Measurements from ENCODE around the gene SELENOO. TPM values are rescaled to one million over a fixed set of nuclear protein-coding genes. Genes with fewer than 3 reads are reported as not detected.

Gene SELENOO
- total RNA-seq, 1 donor from 2014 or later, result 4.7 TPM

DNA sequence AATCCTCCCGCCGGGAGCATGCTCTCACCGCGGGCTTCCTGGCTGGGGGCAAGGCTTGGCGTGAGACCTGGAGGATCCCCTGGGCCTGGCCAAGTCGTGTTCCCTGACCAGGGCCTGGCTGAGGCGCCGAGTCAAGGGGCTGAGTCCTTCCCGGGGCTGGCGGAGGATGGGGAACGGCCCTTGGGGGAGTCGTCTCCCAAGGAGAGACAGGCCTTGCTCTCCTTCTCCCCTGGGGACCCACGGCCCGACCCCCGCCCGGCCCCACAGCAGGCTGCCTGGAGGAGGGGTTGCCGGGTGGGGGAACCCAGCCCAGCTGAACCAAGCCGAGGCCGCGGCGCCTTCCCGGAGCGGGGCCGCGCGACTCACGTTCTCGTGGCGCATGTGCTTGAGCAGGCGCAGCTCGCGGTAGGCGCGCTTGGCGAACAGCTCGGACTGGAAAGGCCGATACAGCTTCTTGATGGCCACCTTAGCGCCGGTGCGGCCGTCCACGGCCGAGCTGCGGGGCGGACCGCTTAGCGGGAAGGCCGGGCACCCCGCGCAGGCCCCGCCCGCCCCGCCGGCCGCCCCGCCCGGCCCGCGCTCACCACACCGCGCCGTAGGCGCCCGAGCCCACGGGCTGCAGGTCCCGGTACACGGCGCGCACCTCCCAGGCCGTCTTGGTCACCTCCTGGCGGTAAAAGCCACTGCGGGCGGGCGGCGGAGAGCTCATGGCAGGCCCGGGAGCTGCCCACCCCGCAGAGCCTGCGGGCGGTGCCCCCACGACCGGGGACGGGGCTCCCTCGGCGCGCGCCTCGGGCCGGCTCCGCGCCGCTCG, 60.2 kb downstream of the SELENOO start:
- Histone ChIP-seq H3K36me3 (ENCODE audit: control insufficient read depth in 3 of 3, insufficient read depth in 3 of 3, low read length in 3 of 3) (peaks cover 3 to 8% (median 6%) of the 10 kb centered on the region in 3 donors), H3K4me3 (ENCODE audit: low read length in 3 of 3) (peak overlapping the region; percentile 69 to 80 (median 78)), H3K4me1 (ENCODE audit: control insufficient read depth in 3 of 3, insufficient read depth in 3 of 3, low read length in 3 of 3) (peaks cover 48 to 60% (median 57%) of the 10 kb centered on the region in 3 donors), H3K27ac (ENCODE audit: low read depth, low read length) (peak overlapping the region; percentile 92), H3K9me3 (ENCODE audit: control insufficient read depth in 3 of 3, low read length in 3 of 3) (no peaks in the 10 kb centered on the region), H3K9ac (ENCODE audit: low read depth in 1 of 3, low read length in 3 of 3) (peak overlapping the region; percentile 84 to 91 (median 87)), H3K27me3 (ENCODE audit: control insufficient read depth in 3 of 3, insufficient read depth in 3 of 3, low read length in 3 of 3) (no peaks in the 10 kb centered on the region)

GRCh38 chr22:50261615-50262459, 61.0 kb downstream of the SELENOO start, which contains the start of gene MAPK12:
Gene MAPK12, minus strand, starts transcription at chr22:50261683. Its CDS starts 174 bp downstream, at chr22:50261509.
- H3K9ac ChIP-seq (ENCODE audit: low read depth in 1 of 3, low read length in 3 of 3), result peak within 1 kb of the TSS; percentile 84 to 91 (median 87)
- H3K27ac ChIP-seq (ENCODE audit: low read depth, low read length), result peak within 1 kb of the TSS; percentile 92
- peaks cover 0 to 4% (median 0%) of the 10 kb centered on the region in 3 donors for H3K36me3 ChIP-seq (ENCODE audit: control insufficient read depth in 3 of 3, insufficient read depth in 3 of 3, low read length in 3 of 3)
- H3K9me3 ChIP-seq (ENCODE audit: control insufficient read depth in 3 of 3, low read length in 3 of 3), result no peaks in the 10 kb centered on the region
- peaks cover 39 to 59% (median 53%) of the 10 kb centered on the region in 3 donors for H3K4me1 ChIP-seq (ENCODE audit: control insufficient read depth in 3 of 3, insufficient read depth in 3 of 3, low read length in 3 of 3)
- H3K4me3 ChIP-seq (ENCODE audit: low read length in 3 of 3), result peak within 1 kb of the TSS; percentile 69 to 80 (median 78)
- H3K27me3 ChIP-seq (ENCODE audit: control insufficient read depth in 3 of 3, insufficient read depth in 3 of 3, low read length in 3 of 3), result no peaks in the 10 kb centered on the region

DNA sequence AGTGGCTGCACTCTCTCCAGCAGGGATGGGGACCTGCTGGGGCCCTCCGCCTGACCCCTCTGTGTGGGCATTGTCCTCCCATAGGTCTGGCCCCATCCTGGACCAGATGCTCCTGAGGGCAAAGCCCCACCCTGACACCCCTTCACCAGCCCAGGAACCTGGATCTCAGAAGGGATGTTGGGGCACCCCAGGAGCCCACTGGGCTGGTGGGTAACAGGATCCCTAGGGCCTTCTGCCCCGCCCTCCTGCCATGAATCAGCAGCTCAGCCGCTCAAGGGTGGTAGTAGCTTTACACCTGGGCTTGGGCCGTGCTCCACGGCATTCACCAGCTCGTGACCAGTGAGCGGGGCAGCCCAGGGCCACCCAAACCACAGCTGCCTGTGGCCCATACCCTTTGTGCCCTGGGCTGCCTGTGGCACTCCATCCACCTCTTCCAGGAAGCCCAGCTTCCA, 61.7 kb downstream of the SELENOO start:
- Histone ChIP-seq H3K4me1 (ENCODE audit: control insufficient read depth in 3 of 3, insufficient read depth in 3 of 3, low read length in 3 of 3) (peaks cover 33 to 59% (median 53%) of the 10 kb centered on the region in 3 donors), H3K9ac (ENCODE audit: low read depth in 1 of 3, low read length in 3 of 3) (peak overlapping the region; percentile 5 to 81 (median 73)), H3K27ac (ENCODE audit: low read depth, low read length) (peak overlapping the region; percentile 88), H3K27me3 (ENCODE audit: control insufficient read depth in 3 of 3, insufficient read depth in 3 of 3, low read length in 3 of 3) (no peaks in the 10 kb centered on the region), H3K36me3 (ENCODE audit: control insufficient read depth in 3 of 3, insufficient read depth in 3 of 3, low read length in 3 of 3) (peaks cover 0 to 4% (median 0%) of the 10 kb centered on the region in 3 donors), H3K9me3 (ENCODE audit: control insufficient read depth in 3 of 3, low read length in 3 of 3) (no peaks in the 10 kb centered on the region), H3K4me3 (ENCODE audit: low read length in 3 of 3) (peak overlapping the region; percentile 38 to 67 (median 58))

DNA sequence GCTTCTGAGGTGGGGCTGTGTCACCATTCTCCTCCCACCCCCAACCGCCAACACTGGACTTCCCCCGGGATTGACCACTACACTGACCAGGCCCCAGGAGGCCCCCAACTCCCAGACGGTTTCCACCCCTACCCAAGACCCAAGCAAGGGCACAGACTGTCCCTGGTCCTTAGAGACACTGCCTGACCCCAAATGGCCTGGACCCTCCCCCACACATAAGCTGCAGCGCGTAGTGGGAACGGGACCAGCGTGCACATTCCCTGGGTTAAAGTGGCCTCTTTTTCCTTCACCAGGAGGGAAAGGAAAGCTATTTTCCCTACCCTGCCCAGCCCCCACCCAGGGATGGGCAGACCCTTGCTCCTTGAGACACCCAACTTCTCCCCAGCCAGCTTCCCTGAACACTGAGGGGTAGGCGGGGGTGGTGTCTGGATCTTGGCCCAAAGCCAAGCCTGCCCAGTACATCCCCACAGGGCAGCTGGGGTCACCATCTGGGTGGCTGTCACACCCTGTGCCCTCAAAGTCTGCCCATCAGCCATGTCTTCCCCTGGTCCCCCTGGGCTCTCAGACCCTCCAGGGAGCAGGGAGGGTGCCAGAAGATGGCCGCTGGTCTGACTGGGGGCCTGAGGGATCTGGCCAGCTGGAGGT, 62.3 kb downstream of the SELENOO start:
- Histone ChIP-seq H3K9me3 (ENCODE audit: control insufficient read depth in 3 of 3, low read length in 3 of 3) (no peaks in the 10 kb centered on the region), H3K4me1 (ENCODE audit: control insufficient read depth in 3 of 3, insufficient read depth in 3 of 3, low read length in 3 of 3) (peaks cover 29 to 54% (median 50%) of the 10 kb centered on the region in 3 donors), H3K27me3 (ENCODE audit: control insufficient read depth in 3 of 3, insufficient read depth in 3 of 3, low read length in 3 of 3) (no peaks in the 10 kb centered on the region), H3K9ac (ENCODE audit: low read depth in 1 of 3, low read length in 3 of 3) (peak overlapping the region; percentile 5 to 81 (median 73)), H3K36me3 (ENCODE audit: control insufficient read depth in 3 of 3, insufficient read depth in 3 of 3, low read length in 3 of 3) (peaks cover 0 to 4% (median 0%) of the 10 kb centered on the region in 3 donors), H3K4me3 (ENCODE audit: low read length in 3 of 3) (peak overlapping the region in 2 of 3 donors; percentile 22 to 58), H3K27ac (ENCODE audit: low read depth, low read length) (peak overlapping the region; percentile 88)

GRCh38 chr22:50264104-50264745, 63.4 kb downstream of the SELENOO start:
- H3K27me3 ChIP-seq (ENCODE audit: control insufficient read depth in 3 of 3, insufficient read depth in 3 of 3, low read length in 3 of 3), result peaks cover 0 to 4% (median 0%) of the 10 kb centered on the region in 3 donors
- H3K4me1 ChIP-seq (ENCODE audit: control insufficient read depth in 3 of 3, insufficient read depth in 3 of 3, low read length in 3 of 3), result peaks cover 21 to 56% (median 48%) of the 10 kb centered on the region in 3 donors

GRCh38 chr22:50264946-50265669, 64.3 kb downstream of the SELENOO start:
- Histone ChIP-seq H3K9ac (ENCODE audit: low read depth in 1 of 3, low read length in 3 of 3) (no peak overlapping the region), H3K9me3 (ENCODE audit: control insufficient read depth in 3 of 3, low read length in 3 of 3) (no peaks in the 10 kb centered on the region), H3K36me3 (ENCODE audit: control insufficient read depth in 3 of 3, insufficient read depth in 3 of 3, low read length in 3 of 3) (peaks cover 0 to 2% (median 0%) of the 10 kb centered on the region in 3 donors), H3K4me3 (ENCODE audit: low read length in 3 of 3) (no peak overlapping the region), H3K27ac (ENCODE audit: low read depth, low read length) (no peak overlapping the region), H3K4me1 (ENCODE audit: control insufficient read depth in 3 of 3, insufficient read depth in 3 of 3, low read length in 3 of 3) (peaks cover 17 to 52% (median 44%) of the 10 kb centered on the region in 3 donors), H3K27me3 (ENCODE audit: control insufficient read depth in 3 of 3, insufficient read depth in 3 of 3, low read length in 3 of 3) (peaks cover 0 to 8% (median 0%) of the 10 kb centered on the region in 3 donors)

More at GRCh38 chr22:50264104-50264745, 63.4 kb downstream of the SELENOO start:
- H3K36me3 ChIP-seq (ENCODE audit: control insufficient read depth in 3 of 3, insufficient read depth in 3 of 3, low read length in 3 of 3), result peaks cover 0 to 4% (median 0%) of the 10 kb centered on the region in 3 donors
- no peak overlapping the region for H3K9ac ChIP-seq (ENCODE audit: low read depth in 1 of 3, low read length in 3 of 3)
- no peaks in the 10 kb centered on the region for H3K9me3 ChIP-seq (ENCODE audit: control insufficient read depth in 3 of 3, low read length in 3 of 3)
- no peak overlapping the region for H3K4me3 ChIP-seq (ENCODE audit: low read length in 3 of 3)
- no peak overlapping the region for H3K27ac ChIP-seq (ENCODE audit: low read depth, low read length)

GRCh38 chr22:50266994-50267393, 66.2 kb downstream of the SELENOO start:
- H3K4me3 ChIP-seq (ENCODE audit: low read length in 3 of 3), result peak overlapping the region in 2 of 3 donors; percentile 45 to 49
- peaks cover 22 to 59% (median 51%) of the 10 kb centered on the region in 3 donors for H3K4me1 ChIP-seq (ENCODE audit: control insufficient read depth in 3 of 3, insufficient read depth in 3 of 3, low read length in 3 of 3)
- H3K27ac ChIP-seq (ENCODE audit: low read depth, low read length), result no peak overlapping the region
- no peak overlapping the region for H3K9ac ChIP-seq (ENCODE audit: low read depth in 1 of 3, low read length in 3 of 3)
- H3K9me3 ChIP-seq (ENCODE audit: control insufficient read depth in 3 of 3, low read length in 3 of 3), result no peaks in the 10 kb centered on the region
- peaks cover 0 to 2% (median 0%) of the 10 kb centered on the region in 3 donors for H3K36me3 ChIP-seq (ENCODE audit: control insufficient read depth in 3 of 3, insufficient read depth in 3 of 3, low read length in 3 of 3)
- H3K27me3 ChIP-seq (ENCODE audit: control insufficient read depth in 3 of 3, insufficient read depth in 3 of 3, low read length in 3 of 3), result peaks cover 0 to 13% (median 0%) of the 10 kb centered on the region in 3 donors
